Activated T-cell treated with anti-CD3 and anti-CD28 coated beads, Interleukin-2, amount 50 U/mL, for 24 hours (primary cell): ENCODE measurements around the gene TBC1D17.

Source experiments
- DNase-seq: peaks from one replicate; pipeline ENCODE4 v3.0.0-alpha.2; 2020
- H3K27ac Mint-ChIP-seq: 2 replicates; pipeline ENCODE4 v1.8.0; 2020; ENCODE audit warnings: mild to moderate bottlenecking, mixed read lengths
- H3K27me3 Mint-ChIP-seq: 2 replicates; pipeline ENCODE4 v1.8.0; 2020; ENCODE audit warnings: mixed read lengths
- H3K36me3 Mint-ChIP-seq: 2 replicates; pipeline ENCODE4 v1.8.0; 2020; ENCODE audit warnings: low read depth, mixed read lengths
- H3K4me1 Mint-ChIP-seq: 2 replicates; pipeline ENCODE4 v1.8.0; 2020; ENCODE audit warnings: low read depth, mixed read lengths
- H3K4me3 Mint-ChIP-seq: 2 replicates; pipeline ENCODE4 v1.8.0; 2020; ENCODE audit warnings: mild to moderate bottlenecking, moderate library complexity, mixed read lengths
- H3K9me3 Mint-ChIP-seq: 2 replicates; pipeline ENCODE4 v1.8.0; 2020; ENCODE audit warnings: mixed read lengths

The TBC1D17 gene

GRCh38 chr19:49853852-49854377 is 23.6 kb upstream of the TBC1D17 start:
- H3K36me3 Mint-ChIP-seq, result peaks cover 57% of the 10 kb centered on the region
- H3K9me3 Mint-ChIP-seq, result peaks cover 9% of the 10 kb centered on the region
- H3K27me3 Mint-ChIP-seq, result no peaks in the 10 kb centered on the region
- DNase-seq, result peak; percentile 35
- H3K27ac Mint-ChIP-seq, result peak overlapping the region; percentile 59
- H3K4me1 Mint-ChIP-seq, result peaks cover 33% of the 10 kb centered on the region
- H3K4me3 Mint-ChIP-seq, result peak overlapping the region; percentile 8

GRCh38 chr19:49854378-49855263 is 22.9 kb upstream of the TBC1D17 start:
- Mint-ChIP-seq H3K27me3 (no peaks in the 10 kb centered on the region), H3K36me3 (peaks cover 64% of the 10 kb centered on the region), H3K9me3 (peaks cover 5% of the 10 kb centered on the region), H3K27ac (no peak overlapping the region), H3K4me1 (peaks cover 28% of the 10 kb centered on the region), H3K4me3 (no peak overlapping the region)
- peak; percentile 40 for DNase-seq

GRCh38 chr19:49855277-49855675 is 22.2 kb upstream of the TBC1D17 start:
- Mint-ChIP-seq H3K36me3 (peaks cover 64% of the 10 kb centered on the region), H3K27ac (peak overlapping the region; percentile 88), H3K9me3 (no peaks in the 10 kb centered on the region), H3K4me1 (peaks cover 21% of the 10 kb centered on the region), H3K4me3 (peak overlapping the region; percentile 23), H3K27me3 (no peaks in the 10 kb centered on the region)
- DNase-seq, result no peak

- peaks cover 68% of the 10 kb centered on the region for H3K36me3 Mint-ChIP-seq
- H3K27ac Mint-ChIP-seq, result peak overlapping the region; percentile 88
Observed at GRCh38 chr19:49855676-49856573, 21.6 kb upstream of the TBC1D17 start.

GRCh38 chr19:49856574-49857021 is 20.9 kb upstream of the TBC1D17 start:
- Mint-ChIP-seq H3K36me3 (peaks cover 72% of the 10 kb centered on the region), H3K27me3 (no peaks in the 10 kb centered on the region), H3K27ac (peak overlapping the region; percentile 88), H3K4me3 (no peak overlapping the region), H3K9me3 (no peaks in the 10 kb centered on the region), H3K4me1 (peaks cover 21% of the 10 kb centered on the region)
- no peak for DNase-seq

More at GRCh38 chr19:49855676-49856573, 21.6 kb upstream of the TBC1D17 start:
- DNase-seq, result peak; percentile 34
- peaks cover 21% of the 10 kb centered on the region for H3K4me1 Mint-ChIP-seq
- no peaks in the 10 kb centered on the region for H3K9me3 Mint-ChIP-seq
- H3K4me3 Mint-ChIP-seq, result peak overlapping the region; percentile 23
- no peaks in the 10 kb centered on the region for H3K27me3 Mint-ChIP-seq

- Mint-ChIP-seq H3K27ac (peak overlapping the region; percentile 38), H3K36me3 (peaks cover 75% of the 10 kb centered on the region), H3K4me1 (peaks cover 16% of the 10 kb centered on the region), H3K4me3 (no peak overlapping the region), H3K9me3 (no peaks in the 10 kb centered on the region), H3K27me3 (no peaks in the 10 kb centered on the region)
- DNase-seq, result no peak
Observed at GRCh38 chr19:49857061-49857837, 20.3 kb upstream of the TBC1D17 start.

- H3K27me3 Mint-ChIP-seq, result no peaks in the 10 kb centered on the region
- peaks cover 11% of the 10 kb centered on the region for H3K4me1 Mint-ChIP-seq
- peak overlapping the region; percentile 38 for H3K27ac Mint-ChIP-seq
- H3K4me3 Mint-ChIP-seq, result no peak overlapping the region
- H3K36me3 Mint-ChIP-seq, result peaks cover 74% of the 10 kb centered on the region
- no peak for DNase-seq
- no peaks in the 10 kb centered on the region for H3K9me3 Mint-ChIP-seq
Observed at GRCh38 chr19:49857838-49858087, 19.7 kb upstream of the TBC1D17 start.

GRCh38 chr19:49858088-49858985 is 19.2 kb upstream of the TBC1D17 start:
- Mint-ChIP-seq H3K4me3 (no peak overlapping the region), H3K9me3 (no peaks in the 10 kb centered on the region), H3K36me3 (peaks cover 78% of the 10 kb centered on the region), H3K27ac (peak overlapping the region; percentile 33), H3K4me1 (peaks cover 9% of the 10 kb centered on the region), H3K27me3 (no peaks in the 10 kb centered on the region)
- no peak for DNase-seq

- H3K36me3 Mint-ChIP-seq, result peaks cover 91% of the 10 kb centered on the region
Observed at GRCh38 chr19:49859682-49860335, 17.7 kb upstream of the TBC1D17 start.

GRCh38 chr19:49860336-49861102 is 17.0 kb upstream of the TBC1D17 start:
- no peaks in the 10 kb centered on the region for H3K27me3 Mint-ChIP-seq
- peaks cover 91% of the 10 kb centered on the region for H3K36me3 Mint-ChIP-seq
- H3K27ac Mint-ChIP-seq, result no peak overlapping the region
- DNase-seq, result no peak
- peaks cover 21% of the 10 kb centered on the region for H3K4me1 Mint-ChIP-seq
- H3K9me3 Mint-ChIP-seq, result no peaks in the 10 kb centered on the region
- no peak overlapping the region for H3K4me3 Mint-ChIP-seq

More at GRCh38 chr19:49859682-49860335, 17.7 kb upstream of the TBC1D17 start:
- no peak for DNase-seq
- no peak overlapping the region for H3K4me3 Mint-ChIP-seq
- no peak overlapping the region for H3K27ac Mint-ChIP-seq
- peaks cover 15% of the 10 kb centered on the region for H3K4me1 Mint-ChIP-seq
- H3K27me3 Mint-ChIP-seq, result no peaks in the 10 kb centered on the region
- no peaks in the 10 kb centered on the region for H3K9me3 Mint-ChIP-seq

- H3K27me3 Mint-ChIP-seq, result no peaks in the 10 kb centered on the region
- no peak overlapping the region for H3K27ac Mint-ChIP-seq
- peaks cover 91% of the 10 kb centered on the region for H3K36me3 Mint-ChIP-seq
Observed at GRCh38 chr19:49861107-49861506, 16.4 kb upstream of the TBC1D17 start.

GRCh38 chr19:49861541-49862378 is 15.7 kb upstream of the TBC1D17 start:
- Mint-ChIP-seq H3K4me1 (peaks cover 34% of the 10 kb centered on the region), H3K27me3 (no peaks in the 10 kb centered on the region), H3K4me3 (no peak overlapping the region), H3K27ac (no peak overlapping the region), H3K36me3 (peaks cover 92% of the 10 kb centered on the region), H3K9me3 (no peaks in the 10 kb centered on the region)
- DNase-seq, result no peak

More at GRCh38 chr19:49861107-49861506, 16.4 kb upstream of the TBC1D17 start:
- no peaks in the 10 kb centered on the region for H3K9me3 Mint-ChIP-seq
- H3K4me1 Mint-ChIP-seq, result peaks cover 27% of the 10 kb centered on the region
- H3K4me3 Mint-ChIP-seq, result no peak overlapping the region
- no peak for DNase-seq
